Endothelial cell (in vitro differentiated cells): Measurements from ENCODE around the gene KRTAP5-4. TPM values are rescaled to one million over a fixed set of nuclear protein-coding genes. Genes with fewer than 3 reads are reported as not detected.
"Not testable (repeated sequence)": the region's sequence is repeated elsewhere in the genome, so short reads cannot be mapped to it uniquely, and the experiment has no call there.

ENCODE experiments used
- DNase-seq: peaks from one replicate; pipeline ENCODE4 v3.0.0; 2021; ENCODE audit warnings: low spot score
- H3K27ac Mint-ChIP-seq: one replicate; pipeline ENCODE4 v1.8.0; 2021; ENCODE audit warnings: mixed read lengths, inconsistent platforms; ENCODE audit not compliant: unreplicated experiment
- H3K27me3 Mint-ChIP-seq: one replicate; pipeline ENCODE4 v1.8.0; 2021; ENCODE audit warnings: mild to moderate bottlenecking, moderate library complexity, mixed read lengths, inconsistent platforms; ENCODE audit not compliant: unreplicated experiment
- H3K36me3 Mint-ChIP-seq: one replicate; pipeline ENCODE4 v1.8.0; 2021; ENCODE audit warnings: mild to moderate bottlenecking, low read depth, mixed read lengths, inconsistent platforms; ENCODE audit not compliant: unreplicated experiment
- H3K4me1 Mint-ChIP-seq: one replicate; pipeline ENCODE4 v1.8.0; 2021; ENCODE audit warnings: mild to moderate bottlenecking, mixed read lengths, inconsistent platforms; ENCODE audit not compliant: unreplicated experiment
- H3K4me3 Mint-ChIP-seq: one replicate; pipeline ENCODE4 v1.8.0; 2021; ENCODE audit warnings: mild to moderate bottlenecking, mixed read lengths, inconsistent platforms; ENCODE audit not compliant: unreplicated experiment
- H3K9me3 Mint-ChIP-seq: one replicate; pipeline ENCODE4 v1.8.0; 2021; ENCODE audit warnings: mixed read lengths, inconsistent platforms; ENCODE audit not compliant: unreplicated experiment
- CTCF ChIP-seq: fragments of 200-600 bp; sonication (generic); IDR thresholded peaks from one replicate; pipeline ENCODE4 v1.5.0; 2021; ENCODE audit warnings: antibody characterized with exemption; ENCODE audit not compliant: unreplicated experiment
- total RNA-seq: library from RNA; stranded (reverse); fragmentation: NEBNext Ultra II Directional; extraction: Animal tissue kit (Norgen Biotek cat#: 25700); gene quantifications from one replicate; pipeline ENCODE4 v1.2.1, GENCODE V29; 2021; ENCODE audit not compliant: unreplicated experiment

The KRTAP5-4 gene
- total RNA-seq, 1 donor from 2014 or later, result not detected

DNA sequence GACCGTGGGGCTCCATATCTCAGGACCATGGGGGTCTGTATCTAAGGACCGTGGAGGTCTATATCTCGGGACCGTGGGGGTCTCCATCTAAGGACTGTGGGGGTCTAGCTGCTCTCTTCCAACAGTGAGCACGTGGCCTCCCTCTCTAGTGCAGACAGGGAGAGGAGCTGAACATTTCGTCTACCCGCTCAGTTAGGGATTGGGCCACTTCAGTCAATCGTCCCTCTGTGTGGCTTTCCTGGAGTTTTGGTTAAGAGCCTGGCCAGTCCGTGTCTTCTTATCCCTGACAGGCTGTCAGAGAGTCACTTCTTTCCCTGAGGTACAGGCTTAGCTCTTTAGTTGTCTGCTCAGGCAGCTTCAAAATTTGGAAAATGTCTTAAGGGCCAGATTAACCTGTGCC, 40.0 kb downstream of the KRTAP5-4 start:
- Mint-ChIP-seq H3K27me3 (peaks cover 5% of the 10 kb centered on the region), H3K9me3 (peaks cover 4% of the 10 kb centered on the region), H3K36me3 (no peaks in the 10 kb centered on the region), H3K27ac (no peak overlapping the region), H3K4me3 (no peak overlapping the region), H3K4me1 (no peaks in the 10 kb centered on the region)
- TF ChIP-seq CTCF, result no peak
- DNase-seq, result no peak

DNA sequence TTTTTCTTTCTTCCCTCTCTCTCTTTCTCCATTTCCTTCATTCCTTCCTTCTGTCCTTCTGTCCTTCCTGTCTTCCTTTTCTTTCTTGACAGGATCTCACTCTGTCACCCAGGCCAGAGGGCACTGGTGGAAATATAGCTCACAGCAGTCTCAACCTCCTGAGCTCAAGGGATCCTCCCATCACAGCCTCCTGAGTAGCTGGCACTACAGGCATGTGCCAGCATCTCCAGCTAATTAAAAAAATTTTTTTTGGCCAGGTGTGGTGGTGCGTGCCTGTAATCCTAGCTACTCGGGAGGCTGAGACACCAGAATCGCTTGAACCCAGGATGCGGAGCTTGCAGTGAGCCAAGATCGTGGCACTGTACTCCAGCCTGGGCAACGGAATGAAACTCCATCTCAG, 45.1 kb downstream of the KRTAP5-4 start:
- peaks cover 4% of the 10 kb centered on the region for H3K9me3 Mint-ChIP-seq
- no peak overlapping the region for H3K27ac Mint-ChIP-seq
- no peak for DNase-seq
- peaks cover 5% of the 10 kb centered on the region for H3K27me3 Mint-ChIP-seq
- H3K4me1 Mint-ChIP-seq, result peaks cover 5% of the 10 kb centered on the region
- TF ChIP-seq CTCF, result no peak
- H3K4me3 Mint-ChIP-seq, result no peak overlapping the region
- no peaks in the 10 kb centered on the region for H3K36me3 Mint-ChIP-seq

DNA sequence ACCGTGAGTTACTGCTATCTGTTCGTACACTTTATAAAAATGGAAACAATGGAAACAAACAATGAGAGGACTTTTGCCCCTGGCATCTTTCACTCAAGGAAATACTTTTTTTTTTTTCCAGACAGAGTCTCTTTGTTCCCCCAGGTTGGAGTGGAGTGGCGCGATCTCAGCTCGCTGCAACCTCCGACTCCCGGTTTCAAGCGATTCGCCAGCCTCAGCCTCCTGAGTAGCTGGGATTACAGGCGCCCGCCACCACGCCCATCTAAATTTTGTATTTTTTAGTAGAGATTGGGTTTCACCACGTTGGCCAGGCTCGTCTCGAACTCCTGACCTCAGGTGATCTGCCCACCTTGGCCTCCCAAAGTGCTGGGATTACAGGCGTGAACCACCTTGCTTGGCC, 46.2 kb downstream of the KRTAP5-4 start:
- H3K9me3 Mint-ChIP-seq, H3K27me3 Mint-ChIP-seq, H3K4me1 Mint-ChIP-seq, H3K36me3 Mint-ChIP-seq, H3K4me3 Mint-ChIP-seq, H3K27ac Mint-ChIP-seq, DNase-seq: not testable (repeated sequence)

- H3K36me3 Mint-ChIP-seq, result no peaks in the 10 kb centered on the region
- H3K9me3 Mint-ChIP-seq, result peaks cover 4% of the 10 kb centered on the region
- no peak for TF ChIP-seq CTCF
- peaks cover 5% of the 10 kb centered on the region for H3K4me1 Mint-ChIP-seq
- H3K27me3 Mint-ChIP-seq, result peaks cover 9% of the 10 kb centered on the region
- H3K4me3 Mint-ChIP-seq, result no peak overlapping the region
- no peak for DNase-seq
- H3K27ac Mint-ChIP-seq, result peak overlapping the region; percentile 52
Measured at GRCh38 chr11:1574933-1575242, 47.0 kb downstream of the KRTAP5-4 start.

GRCh38 chr11:1574238-1574932, 47.6 kb downstream of the KRTAP5-4 start:
- Mint-ChIP-seq H3K9me3 (peaks cover 4% of the 10 kb centered on the region), H3K4me1 (peaks cover 5% of the 10 kb centered on the region), H3K4me3 (no peak overlapping the region), H3K27me3 (peaks cover 12% of the 10 kb centered on the region), H3K27ac (no peak overlapping the region), H3K36me3 (no peaks in the 10 kb centered on the region)
- peak; percentile 58 for DNase-seq
- TF ChIP-seq CTCF, result peak; percentile 78

- H3K4me3 Mint-ChIP-seq, result no peak overlapping the region
- H3K27me3 Mint-ChIP-seq, result peaks cover 11% of the 10 kb centered on the region
- DNase-seq, result peak; percentile 13
- no peaks in the 10 kb centered on the region for H3K36me3 Mint-ChIP-seq
- H3K4me1 Mint-ChIP-seq, result peaks cover 5% of the 10 kb centered on the region
- no peak overlapping the region for H3K27ac Mint-ChIP-seq
- TF ChIP-seq CTCF, result no peak
- peaks cover 4% of the 10 kb centered on the region for H3K9me3 Mint-ChIP-seq
Measured at GRCh38 chr11:1573903-1574237, 48.1 kb downstream of the KRTAP5-4 start.
